IMR-90 (cell line): Measurements from ENCODE around the gene EPS15. TPM values are rescaled to one million over a fixed set of nuclear protein-coding genes. Genes with fewer than 3 reads are reported as not detected.

ENCODE experiments used
- ATAC-seq: fragments of 200-7000 bp; cut with Tn5 transposase; 2 replicates; pipeline ENCODE4 v1.9.1; 2020; ENCODE audit warnings: low read depth, mild to moderate bottlenecking, moderate library complexity
- BruUV-seq: library from RNA; stranded (reverse); fragments of 400-500 nt; replicated peaks from 2 replicates; lab custom pipeline; 2021; lab: Mats Ljungman, UMichigan
- CTCF ChIA-PET: fragments of 300-600 bp; formaldehyde crosslinking; extraction: SDS; loops from one replicate; lab custom pipeline; 2021; ENCODE audit warnings: antibody characterized with exemption; lab: Yijun Ruan, JAX
- POLR2A ChIA-PET: fragments of 300-600 bp; sonication (Branson Sonifier 250); formaldehyde crosslinking; loops from one replicate; lab custom pipeline; 2022; ENCODE audit warnings: antibody characterized with exemption; ENCODE audit not compliant: unreplicated experiment; lab: Charles Lee
- DNase-seq: peaks from one replicate; pipeline ENCODE4 v3.0.0; 2013
- H2AFZ ChIP-seq: replicated peaks from 2 replicates; pipeline ENCODE3; 2013; ENCODE audit warnings: low read length, mild to moderate bottlenecking; ENCODE audit not compliant: poor library complexity
- H2AK5ac ChIP-seq: 2 replicates; pipeline ENCODE4 v1.6.1; 2013; ENCODE audit warnings: low read depth, low read length, inconsistent platforms
- H2AK9ac ChIP-seq: replicated peaks from 2 replicates; pipeline ENCODE3; 2013; ENCODE audit warnings: mild to moderate bottlenecking, low read depth, low read length, moderate library complexity; ENCODE audit not compliant: poor library complexity
- H2BK120ac ChIP-seq: 2 replicates; pipeline ENCODE4 v1.6.1; 2013; ENCODE audit warnings: low read depth, low read length, inconsistent platforms
- H2BK15ac ChIP-seq: 3 replicates; pipeline ENCODE4 v1.6.1; 2013; ENCODE audit warnings: low read depth, low read length, inconsistent platforms
- H2BK20ac ChIP-seq: 2 replicates; pipeline ENCODE4 v1.6.1; 2013; ENCODE audit warnings: low read depth, mild to moderate bottlenecking, inconsistent platforms, low read length, moderate library complexity
- H2BK5ac ChIP-seq: 2 replicates; pipeline ENCODE4 v1.6.1; 2013; ENCODE audit warnings: mild to moderate bottlenecking, low read depth, low read length, inconsistent platforms; ENCODE audit not compliant: poor library complexity, severe bottlenecking
- H3K14ac ChIP-seq: replicated peaks from 2 replicates; pipeline ENCODE4 v1.6.1; 2013; ENCODE audit warnings: low read depth, low read length, inconsistent platforms
- H3K18ac ChIP-seq: 2 replicates; pipeline ENCODE4 v1.6.1; 2013; ENCODE audit warnings: low read depth, low read length, control low read depth
- H3K23ac ChIP-seq: 2 replicates; pipeline ENCODE4 v1.6.1; 2013; ENCODE audit warnings: low read depth, low read length, inconsistent platforms
- H3K27ac ChIP-seq: 2 replicates; pipeline ENCODE4 v1.5.1; 2013; ENCODE audit warnings: mild to moderate bottlenecking, control low read depth, low read length; ENCODE audit not compliant: insufficient read depth
- H3K27me3 ChIP-seq: 2 replicates; pipeline ENCODE4 v1.6.1; 2013; ENCODE audit warnings: low read length; ENCODE audit not compliant: control insufficient read depth, insufficient read depth
- H3K36me3 ChIP-seq: 2 replicates; pipeline ENCODE4 v1.6.1; 2013; ENCODE audit warnings: low read length, mixed read lengths; ENCODE audit not compliant: control insufficient read depth, insufficient read depth
- H3K4ac ChIP-seq: 2 replicates; pipeline ENCODE4 v1.6.1; 2013; ENCODE audit warnings: low read depth, low read length, inconsistent platforms
- H3K4me1 ChIP-seq: 2 replicates; pipeline ENCODE4 v1.6.1; 2013; ENCODE audit warnings: low read length, mixed read lengths; ENCODE audit not compliant: control insufficient read depth, insufficient read depth
- H3K4me2 ChIP-seq: 2 replicates; pipeline ENCODE4 v1.6.1; 2013; ENCODE audit warnings: low read depth, mild to moderate bottlenecking, control low read depth, low read length, moderate library complexity
- H3K4me3 ChIP-seq: 2 replicates; pipeline ENCODE4 v1.5.1; 2013; ENCODE audit warnings: low read depth, mild to moderate bottlenecking, control low read depth, low read length, moderate library complexity; ENCODE audit not compliant: insufficient read depth
- H3K56ac ChIP-seq: 2 replicates; pipeline ENCODE4 v1.6.1; 2013; ENCODE audit warnings: low read length, inconsistent platforms; ENCODE audit not compliant: insufficient read depth; ENCODE audit errors: extremely low read depth
- H3K79me1 ChIP-seq, 2 experiments: 2 replicates each; pipeline ENCODE4 v1.6.1; 2013; ENCODE audit warnings: low read length in 2 of 2, inconsistent platforms in 1 of 2, low read depth in 1 of 2
- H3K9ac ChIP-seq: 2 replicates; pipeline ENCODE4 v1.6.1; 2013; ENCODE audit warnings: low read depth, low read length, control low read depth
- H3K9me1 ChIP-seq: 2 replicates; pipeline ENCODE4 v1.6.1; 2013; ENCODE audit warnings: low read length, inconsistent platforms; ENCODE audit not compliant: insufficient read depth
- H3K9me3 ChIP-seq: 2 replicates; pipeline ENCODE4 v1.6.1; 2013; ENCODE audit warnings: low read length; ENCODE audit not compliant: control insufficient read depth, insufficient read depth
- H4K20me1 ChIP-seq: 2 replicates; pipeline ENCODE4 v1.6.1; 2013; ENCODE audit warnings: low read length, inconsistent platforms; ENCODE audit not compliant: insufficient read depth
- H4K5ac ChIP-seq: 2 replicates; pipeline ENCODE4 v1.6.1; 2013; ENCODE audit warnings: mild to moderate bottlenecking, low read depth, low read length, control low read depth
- H4K8ac ChIP-seq, 2 experiments: 2 replicates each; pipeline ENCODE4 v1.6.1; 2013; ENCODE audit warnings: low read depth in 2 of 2, low read length in 2 of 2, control low read depth in 1 of 2, inconsistent platforms in 1 of 2
- H4K91ac ChIP-seq: 2 replicates; pipeline ENCODE4 v1.6.1; 2013; ENCODE audit warnings: low read depth, low read length, inconsistent platforms; ENCODE audit not compliant: insufficient read depth
- BHLHE40 ChIP-seq: fragments of 150-350 bp; IDR thresholded peaks from 2 replicates; pipeline ENCODE4 v1.6.1; 2016; ENCODE audit warnings: mild to moderate bottlenecking, low read depth, low read length
- CEBPB ChIP-seq: IDR thresholded peaks from 2 replicates; pipeline ENCODE4 v1.6.1; 2012; ENCODE audit warnings: low read depth, low read length, improper control_type of control experiment
- ELK1 ChIP-seq: fragments of 150-350 bp; IDR thresholded peaks from 2 replicates; pipeline ENCODE4 v1.6.1; 2016; ENCODE audit warnings: low read depth, mild to moderate bottlenecking, low read length, moderate library complexity, borderline replicate concordance
- FOS ChIP-seq: fragments of 150-350 bp; IDR thresholded peaks from 2 replicates; pipeline ENCODE4 v1.6.1; 2016; ENCODE audit warnings: low read depth, low read length
- MAFK ChIP-seq: IDR thresholded peaks from 2 replicates; pipeline ENCODE4 v1.6.1; 2012; ENCODE audit warnings: low read depth, low read length, improper control_type of control experiment
- MAZ ChIP-seq: IDR thresholded peaks from 2 replicates; pipeline ENCODE4 v1.6.1; 2012; ENCODE audit warnings: low read depth, mild to moderate bottlenecking, low read length, improper control_type of control experiment, moderate library complexity, borderline replicate concordance
- MXI1 ChIP-seq: IDR thresholded peaks from 2 replicates; pipeline ENCODE4 v1.6.1; 2012; ENCODE audit warnings: low read depth, mild to moderate bottlenecking, low read length, moderate library complexity, borderline replicate concordance
- NFE2L2 ChIP-seq: fragments of 150-350 bp; IDR thresholded peaks from 2 replicates; pipeline ENCODE4 v1.6.1; 2016; ENCODE audit warnings: low read depth, mild to moderate bottlenecking, low read length
- POLR2A ChIP-seq: IDR thresholded peaks from 2 replicates; pipeline ENCODE4 v1.6.1; 2012; ENCODE audit warnings: mild to moderate bottlenecking, low read depth, low read length
- SMC3 ChIP-seq: fragments of 150-350 bp; IDR thresholded peaks from 2 replicates; pipeline ENCODE4 v1.6.1; 2016; ENCODE audit warnings: low read depth, mild to moderate bottlenecking, antibody characterized with exemption, low read length, moderate library complexity
- USF2 ChIP-seq: fragments of 150-350 bp; IDR thresholded peaks from 2 replicates; pipeline ENCODE4 v1.6.1; 2017; ENCODE audit warnings: mild to moderate bottlenecking, antibody characterized with exemption, low read length, low read depth
- WGBS, 2 experiments: methylation state at CpG; one replicate each; pipeline versions ENCODE4 v1.1.5 to v1.1.7; 2013; ENCODE audit warnings: missing lambda C conversion rate in 2 of 2; ENCODE audit not compliant: insufficient read length in 1 of 2; ENCODE audit errors: extremely low coverage in 2 of 2; 5-methylcytosine and 5-hydroxymethylcytosine counted together
- dilution Hi-C: fragments of 300-500 bp; cut with HindIII; formaldehyde crosslinking; loops from one replicate; pipeline ENCODE4 v1.14.3; 2018; ENCODE audit warnings: low sequenced_read_pairs; ENCODE audit not compliant: unreplicated experiment
- in situ Hi-C: fragments of 300-500 bp; cut with MboI; formaldehyde crosslinking; loops from 3 replicates; pipeline ENCODE4 v1.14.3; 2019; ENCODE audit warnings: low sequenced_read_pairs, inconsistent platforms, mixed read lengths
- intact Hi-C: fragments of 100-400 bp; cut with micrococcal nuclease; formaldehyde crosslinking; loops from 2 replicates; pipeline ENCODE4 v1.10.0; 2022
- polyA plus RNA-seq, 3 experiments: library from polyadenylated mRNA; depleted of rRNA; stranded (reverse); fragments of >200 nt; gene quantifications; 2 replicates each; pipeline ENCODE4 v1.2.3, GENCODE V29; 2012; ENCODE audit warnings: low replicate concordance in 1 of 3
- total RNA-seq: library from RNA; depleted of rRNA; stranded (reverse); fragments of >200 nt; gene quantifications from 2 replicates; pipeline ENCODE4 v1.2.3, GENCODE V29; 2012

The EPS15 gene
- total and polyA plus RNA-seq, 2 of the 4 experiments (the other 2 are of a cell fraction), result 17.6 to 38.0 TPM

DNA sequence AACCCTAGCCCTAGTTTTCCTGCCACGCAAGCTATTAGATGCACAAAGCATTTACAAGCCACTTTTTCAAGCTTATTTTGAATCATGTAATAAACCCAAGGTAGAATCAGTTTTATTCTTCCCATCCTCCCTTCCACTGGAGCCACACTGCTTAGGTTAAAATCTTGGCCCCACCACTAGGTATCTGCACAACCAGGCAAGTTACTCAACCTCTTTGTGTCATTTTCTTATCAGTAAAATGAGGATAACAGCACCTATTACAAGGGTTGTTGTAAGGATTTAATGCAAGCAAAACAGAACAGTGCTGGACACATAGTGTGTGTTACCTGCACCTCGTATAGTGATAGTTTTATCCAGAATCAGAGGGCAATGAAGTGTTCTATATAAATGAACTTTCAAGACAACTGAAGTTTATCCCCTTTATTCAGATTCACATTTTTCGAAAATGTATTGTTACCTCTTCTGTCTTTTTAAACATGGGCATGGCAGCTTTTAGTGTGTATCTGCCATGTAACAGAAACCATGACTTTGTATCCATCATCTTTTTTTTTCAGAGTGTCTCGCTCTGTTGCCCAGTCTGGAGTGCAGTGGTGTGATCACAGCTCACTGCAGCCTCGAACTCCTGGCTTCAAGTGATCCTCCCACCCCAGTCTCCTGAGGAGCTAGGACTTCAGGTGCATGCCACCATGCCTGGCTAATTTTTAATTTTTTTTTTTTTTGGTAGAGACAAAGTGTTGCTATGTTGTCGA is 171.5 kb downstream of the EPS15 start:
- H3K18ac ChIP-seq, result no peak overlapping the region
- H2BK120ac ChIP-seq, result no peak overlapping the region
- POLR2A ChIA-PET, result no interaction called here
- no peak overlapping the region for H3K14ac ChIP-seq
- no peak overlapping the region for H3K27ac ChIP-seq
- no peak overlapping the region for H2BK5ac ChIP-seq
- 80% methylated on average over 1 of the region's 6 CpGs; no CpG with 5 or more reads in 1 of the 2 experiments for WGBS, 2 experiments
- H4K20me1 ChIP-seq, result no peaks in the 10 kb centered on the region
- H2BK20ac ChIP-seq, result no peak overlapping the region
- ATAC-seq (no peak), DNase-seq (no peak)
- dilution Hi-C loops, result no loop called here
- H2BK15ac ChIP-seq, result no peak overlapping the region
- no peaks in the 10 kb centered on the region for H3K36me3 ChIP-seq
- in situ Hi-C loops, result no loop called here
- H3K9me3 ChIP-seq, result no peaks in the 10 kb centered on the region
- no peaks in the 10 kb centered on the region; a peak in 1 of 4 replicates for H3K79me1 ChIP-seq
- H4K5ac ChIP-seq, result no peak overlapping the region
- TF ChIP-seq MAZ (no peak), SMC3 (no peak), CEBPB (no peak), MXI1 (no peak), FOS (no peak), NFE2L2 (no peak), MAFK (no peak), POLR2A (no peak), BHLHE40 (no peak), ELK1 (no peak), USF2 (no peak)
- no peak overlapping the region for H2AK5ac ChIP-seq
- H3K56ac ChIP-seq, result no peak overlapping the region
- H3K4me3 ChIP-seq, result no peak overlapping the region
- no peak overlapping the region for H3K4me2 ChIP-seq
- H4K91ac ChIP-seq, result no peak overlapping the region
- intact Hi-C loops, result no loop called here
- H3K27me3 ChIP-seq, result peaks cover 37% of the 10 kb centered on the region
- no peak overlapping the region for H3K4ac ChIP-seq
- no peak overlapping the region for H2AK9ac ChIP-seq
- CTCF ChIA-PET, result no interaction called here
- BruUV-seq, result no TSS peak
- no peak overlapping the region for H3K23ac ChIP-seq
- H2AFZ ChIP-seq, result no peak overlapping the region
- H3K9ac ChIP-seq, result no peak overlapping the region
- H4K8ac ChIP-seq, result no peak overlapping the region
- no peaks in the 10 kb centered on the region; the same call in 1 of the 2 replicates for H3K4me1 ChIP-seq
- H3K9me1 ChIP-seq, result 0 out of 2 replicates have a peak, but pooled peaks cover 3% of the 10 kb centered on the region
